ENCODE measurements around the gene FBXW5.

FBXW5 gene

GRCh38 chr9:136949239-136949816 lies 4.8 kb upstream of the FBXW5 start:
- no peak for DNase-seq

- peak; percentile 31 for DNase-seq
Observed at GRCh38 chr9:136947955-136948510, 3.5 kb upstream of the FBXW5 start.

GRCh38 chr9:136947028-136947891 lies 2.7 kb upstream of the FBXW5 start:
- no peak for DNase-seq

GRCh38 chr9:136946228-136947027 lies 1.9 kb upstream of the FBXW5 start:
- DNase-seq, result no peak

- DNase-seq, result no peak
Observed at GRCh38 chr9:136945333-136946227, 1.0 kb upstream of the FBXW5 start.

GRCh38 chr9:136944212-136944518 lies 373 bp downstream of the FBXW5 start:
- DNase-seq, result no peak

- DNase-seq, result peak; percentile 17
Observed at GRCh38 chr9:136943291-136944211, 987 bp downstream of the FBXW5 start.

- DNase-seq, result no peak
Observed at GRCh38 chr9:136942881-136943230, 1.7 kb downstream of the FBXW5 start.

GRCh38 chr9:136942112-136942880 lies 2.2 kb downstream of the FBXW5 start:
- no peak for DNase-seq

- no peak for DNase-seq
Observed at GRCh38 chr9:136941231-136942111, 3.1 kb downstream of the FBXW5 start.

- DNase-seq, result no peak
Observed at GRCh38 chr9:136940526-136941230, 3.9 kb downstream of the FBXW5 start.

- DNase-seq, result no peak
Observed at GRCh38 chr9:136939996-136940525, 4.5 kb downstream of the FBXW5 start.

- no peak for DNase-seq
Observed at GRCh38 chr9:136939431-136939995, 5.0 kb downstream of the FBXW5 start.

- no peak for DNase-seq
Observed at GRCh38 chr9:136937186-136938001, 7.1 kb downstream of the FBXW5 start.

GRCh38 chr9:136936645-136937170 lies 7.8 kb downstream of the FBXW5 start:
- no peak for DNase-seq

- no peak for DNase-seq
Observed at GRCh38 chr9:136935651-136936050, 8.9 kb downstream of the FBXW5 start.

GRCh38 chr9:136934277-136934676 lies 10.3 kb downstream of the FBXW5 start:
- DNase-seq, result no peak
